SK-N-SH treated with all-trans-retinoic acid at 6 μM for 48 hours (cell line): ENCODE measurements around the gene SYCN.

Experiments
- ARNTL ChIP-seq: fragments of 450-650 bp; formaldehyde crosslinking; IDR thresholded peaks from 2 replicates; pipeline ENCODE4 v1.5.0; 2020; ENCODE audit warnings: low read depth, mild to moderate bottlenecking, moderate library complexity, borderline replicate concordance
- CSRNP3 ChIP-seq: fragments of 250-450 bp; sonication (Bioruptor Pico); IDR thresholded peaks from 2 replicates; pipeline ENCODE4 v1.5.1; 2021; ENCODE audit warnings: mild to moderate bottlenecking, moderate library complexity
- GLIS3 ChIP-seq: fragments of 250-450 bp; sonication (Bioruptor Pico); IDR thresholded peaks from 2 replicates; pipeline ENCODE4 v1.5.0; 2020; ENCODE audit warnings: mild to moderate bottlenecking, moderate library complexity
- OSR1 ChIP-seq: fragments of 250-450 bp; sonication (Bioruptor Pico); IDR thresholded peaks from 2 replicates; pipeline ENCODE4 v1.8.0; 2022; ENCODE audit warnings: moderate library complexity, mild to moderate bottlenecking, inconsistent platforms
- PATZ1 ChIP-seq: fragments of 250-450 bp; sonication (Bioruptor Pico); IDR thresholded peaks from 2 replicates; pipeline ENCODE4 v1.8.0; 2020; ENCODE audit warnings: mild to moderate bottlenecking, moderate library complexity, borderline replicate concordance
- ZC3H10 ChIP-seq: fragments of 250-450 bp; sonication (Bioruptor Pico); IDR thresholded peaks from 2 replicates; pipeline ENCODE4 v1.5.1; 2021; ENCODE audit warnings: mild to moderate bottlenecking, moderate library complexity
- ZFP3 ChIP-seq: fragments of 250-450 bp; sonication (Bioruptor Pico); IDR thresholded peaks from 2 replicates; pipeline ENCODE4 v1.5.0; 2020; ENCODE audit warnings: mild to moderate bottlenecking, moderate library complexity
- ZFP30 ChIP-seq: fragments of 450-650 bp; formaldehyde crosslinking; IDR thresholded peaks from 2 replicates; pipeline ENCODE4 v1.5.0; 2022; ENCODE audit warnings: mild to moderate bottlenecking, moderate library complexity
- ZNF8 ChIP-seq: fragments of 450-650 bp; formaldehyde crosslinking; IDR thresholded peaks from 2 replicates; pipeline ENCODE4 v1.5.0; 2020; ENCODE audit warnings: mild to moderate bottlenecking, moderate library complexity
- TF ChIP-seq, protein P1 (sequence below): fragments of 250-450 bp; sonication (Bioruptor Pico); IDR thresholded peaks from 2 replicates; pipeline ENCODE4 v1.5.1; 2020; ENCODE audit warnings: low read depth, mild to moderate bottlenecking, moderate library complexity

DNA sequence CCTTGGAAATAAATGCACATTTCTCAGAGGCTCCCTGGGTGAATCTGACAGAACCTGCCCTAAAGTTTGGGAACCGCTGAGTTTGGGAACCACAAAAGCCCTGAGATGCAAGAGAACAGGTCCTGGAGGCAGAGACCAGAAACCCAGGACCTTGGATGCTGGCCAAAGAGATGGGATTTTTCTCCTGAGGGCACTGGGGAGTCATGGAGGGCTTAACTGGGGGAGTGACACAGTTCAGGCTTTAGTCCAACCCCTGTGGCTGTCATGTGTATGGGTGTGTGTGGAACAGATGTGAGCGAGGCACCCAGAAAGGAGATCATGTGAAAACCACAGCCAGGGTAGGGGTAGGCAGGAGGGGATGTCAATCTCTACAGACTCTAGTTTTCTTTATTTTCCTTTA lies 11.2 kb downstream of the SYCN start:
- TF ChIP-seq ZFP30 (no peak), PATZ1 (CRISPR knock-in tag) (no peak), ZFP3 (CRISPR knock-in tag) (no peak), ZNF8 (CRISPR knock-in tag) (no peak), GLIS3 (CRISPR knock-in tag) (no peak), OSR1 (CRISPR knock-in tag) (no peak), CSRNP3 (CRISPR knock-in tag) (no peak), ZC3H10 (CRISPR knock-in tag) (no peak), ARNTL (CRISPR knock-in tag) (no peak)
- TF ChIP-seq, protein P1, sequence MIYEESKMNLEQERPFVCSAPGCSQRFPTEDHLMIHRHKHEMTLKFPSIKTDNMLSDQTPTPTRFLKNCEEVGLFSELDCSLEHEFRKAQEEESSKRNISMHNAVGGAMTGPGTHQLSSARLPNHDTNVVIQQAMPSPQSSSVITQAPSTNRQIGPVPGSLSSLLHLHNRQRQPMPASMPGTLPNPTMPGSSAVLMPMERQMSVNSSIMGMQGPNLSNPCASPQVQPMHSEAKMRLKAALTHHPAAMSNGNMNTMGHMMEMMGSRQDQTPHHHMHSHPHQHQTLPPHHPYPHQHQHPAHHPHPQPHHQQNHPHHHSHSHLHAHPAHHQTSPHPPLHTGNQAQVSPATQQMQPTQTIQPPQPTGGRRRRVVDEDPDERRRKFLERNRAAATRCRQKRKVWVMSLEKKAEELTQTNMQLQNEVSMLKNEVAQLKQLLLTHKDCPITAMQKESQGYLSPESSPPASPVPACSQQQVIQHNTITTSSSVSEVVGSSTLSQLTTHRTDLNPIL, result no peak
